Vagina (tissue), 2 donors: ENCODE measurements around the gene TTC28.

ENCODE experiments used
- CTCF ChIP-seq, 3 experiments: fragments of 450-650 bp in 2 of 3; fragments of 200-600 bp in 1 of 3; sonication (generic) in 1 of 3; IDR thresholded peaks; one replicate each; pipeline ENCODE4 v1.5.1; 2017 to 2019; ENCODE audit warnings: antibody characterized with exemption in 3 of 3, mild to moderate bottlenecking in 2 of 3, moderate library complexity in 2 of 3
- POLR2A ChIP-seq, 2 donors: fragments of 450-650 bp; IDR thresholded peaks; one replicate each; pipeline ENCODE4 v1.6.1; 2017; ENCODE audit warnings: antibody characterized with exemption in 2 of 2, mild to moderate bottlenecking in 2 of 2, moderate library complexity in 2 of 2

- TF ChIP-seq CTCF (IDR thresholded peaks at IDR 0.05) (no peak), POLR2A (IDR thresholded peaks at IDR 0.05) (no peak)
These were observed 268.5 kb downstream of the TTC28 start for GRCh38 chr22:28411125-28411524.
